ENCODE measurements around the gene SRC.

DNA sequence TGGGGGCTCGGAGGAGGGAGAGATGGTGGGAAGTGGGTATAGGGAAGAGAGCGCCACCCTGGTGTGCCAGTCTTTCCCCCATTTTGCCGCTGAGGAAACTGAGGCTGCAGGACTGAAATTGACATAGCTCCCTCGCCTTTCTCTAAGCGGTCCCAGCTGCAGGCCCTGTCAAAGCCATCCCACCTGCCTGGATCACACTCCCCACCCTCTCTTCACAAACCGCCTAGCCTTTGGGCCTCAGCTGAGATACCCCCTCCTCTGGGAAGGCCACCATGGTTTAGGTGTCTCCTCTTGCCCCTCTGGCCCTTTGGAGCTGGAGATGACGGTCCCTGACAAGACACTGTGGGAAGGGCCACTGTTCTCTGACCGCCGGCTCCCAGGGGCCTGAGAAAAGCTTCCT is 16.9 kb downstream of the SRC start:
- TF ChIP-seq, protein P1, sequence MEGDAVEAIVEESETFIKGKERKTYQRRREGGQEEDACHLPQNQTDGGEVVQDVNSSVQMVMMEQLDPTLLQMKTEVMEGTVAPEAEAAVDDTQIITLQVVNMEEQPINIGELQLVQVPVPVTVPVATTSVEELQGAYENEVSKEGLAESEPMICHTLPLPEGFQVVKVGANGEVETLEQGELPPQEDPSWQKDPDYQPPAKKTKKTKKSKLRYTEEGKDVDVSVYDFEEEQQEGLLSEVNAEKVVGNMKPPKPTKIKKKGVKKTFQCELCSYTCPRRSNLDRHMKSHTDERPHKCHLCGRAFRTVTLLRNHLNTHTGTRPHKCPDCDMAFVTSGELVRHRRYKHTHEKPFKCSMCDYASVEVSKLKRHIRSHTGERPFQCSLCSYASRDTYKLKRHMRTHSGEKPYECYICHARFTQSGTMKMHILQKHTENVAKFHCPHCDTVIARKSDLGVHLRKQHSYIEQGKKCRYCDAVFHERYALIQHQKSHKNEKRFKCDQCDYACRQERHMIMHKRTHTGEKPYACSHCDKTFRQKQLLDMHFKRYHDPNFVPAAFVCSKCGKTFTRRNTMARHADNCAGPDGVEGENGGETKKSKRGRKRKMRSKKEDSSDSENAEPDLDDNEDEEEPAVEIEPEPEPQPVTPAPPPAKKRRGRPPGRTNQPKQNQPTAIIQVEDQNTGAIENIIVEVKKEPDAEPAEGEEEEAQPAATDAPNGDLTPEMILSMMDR (IDR thresholded peaks at IDR 0.05), result no peak
- no peak for TF ChIP-seq SIN3A (IDR thresholded peaks at IDR 0.05; ENCODE audit: borderline replicate concordance, low read depth, low read length)

Data from SK-N-SH (cell line).